GM23248 (cell line): Measurements from ENCODE around the gene SNAP25. TPM values are rescaled to one million over a fixed set of nuclear protein-coding genes. Genes with fewer than 3 reads are reported as not detected.
A peak's percentile ranks its signal among the peaks of the same experiment; 100 is the strongest.

Experiments
- DNase-seq: peaks from one replicate; pipeline ENCODE4 v3.0.0-alpha.2; 2015
- H2AFZ ChIP-seq: fragments of 200-600 bp; sonication (generic); 2 replicates; pipeline ENCODE4 v1.6.1; 2016; ENCODE audit warnings: antibody characterized with exemption
- H3F3A ChIP-seq: fragments of 200-600 bp; sonication (generic); 2 replicates; pipeline ENCODE4 v1.6.1; 2016; ENCODE audit warnings: mild to moderate bottlenecking, antibody characterized with exemption, mixed run types; ENCODE audit not compliant: insufficient read depth
- H3K27ac ChIP-seq: fragments of 200-600 bp; sonication (generic); 2 replicates; pipeline ENCODE4 v1.5.1; 2016; ENCODE audit warnings: mild to moderate bottlenecking
- H3K27me3 ChIP-seq: fragments of 200-600 bp; sonication (generic); replicated peaks from 2 replicates; pipeline ENCODE4 v1.6.1; 2016; ENCODE audit warnings: mild to moderate bottlenecking; ENCODE audit not compliant: insufficient read depth
- H3K36me3 ChIP-seq: fragments of 200-600 bp; sonication (generic); 2 replicates; pipeline ENCODE4 v1.6.1; 2016; ENCODE audit warnings: low read depth, mild to moderate bottlenecking
- H3K4me1 ChIP-seq: fragments of 200-600 bp; sonication (generic); 2 replicates; pipeline ENCODE4 v1.6.1; 2016; ENCODE audit warnings: mild to moderate bottlenecking; ENCODE audit not compliant: insufficient read depth
- H3K4me2 ChIP-seq: fragments of 200-600 bp; sonication (generic); one replicate; pipeline ENCODE4 v1.6.1; 2016; ENCODE audit warnings: mild to moderate bottlenecking; ENCODE audit not compliant: unreplicated experiment
- H3K4me3 ChIP-seq: fragments of 200-600 bp; sonication (generic); 2 replicates; pipeline ENCODE4 v1.5.1; 2016; ENCODE audit warnings: mild to moderate bottlenecking
- H3K79me2 ChIP-seq: fragments of 200-600 bp; sonication (generic); 2 replicates; pipeline ENCODE4 v1.6.1; 2016; ENCODE audit warnings: mild to moderate bottlenecking; ENCODE audit not compliant: insufficient read depth
- H3K9ac ChIP-seq: fragments of 200-600 bp; sonication (generic); 2 replicates; pipeline ENCODE4 v1.6.1; 2016; ENCODE audit warnings: mild to moderate bottlenecking
- H3K9me2 ChIP-seq: fragments of 200-600 bp; sonication (generic); 2 replicates; pipeline ENCODE4 v1.6.1; 2016; ENCODE audit warnings: mixed run types, mild to moderate bottlenecking, moderate library complexity; ENCODE audit not compliant: insufficient read depth
- H3K9me3 ChIP-seq: fragments of 200-600 bp; sonication (generic); one replicate; pipeline ENCODE4 v1.6.1; 2017; ENCODE audit warnings: low read depth
- H4K20me1 ChIP-seq: fragments of 200-600 bp; sonication (generic); 2 replicates; pipeline ENCODE4 v1.6.0; 2016; ENCODE audit not compliant: insufficient read depth
- EZH2 ChIP-seq: fragments of 200-600 bp; sonication (generic); IDR thresholded peaks from 2 replicates; pipeline ENCODE4 v1.6.1; 2018; ENCODE audit warnings: antibody characterized with exemption, mild to moderate bottlenecking; ENCODE audit not compliant: insufficient read depth, poor library complexity, severe bottlenecking
- EZH2phosphoT487 ChIP-seq: fragments of 200-600 bp; sonication (generic); IDR thresholded peaks from 2 replicates; pipeline ENCODE4 v1.6.1; 2018; ENCODE audit warnings: antibody characterized with exemption, moderate library complexity, mild to moderate bottlenecking, low read depth; ENCODE audit not compliant: insufficient read depth
- WGBS, 2 experiments: methylation state at CpG; one replicate each; pipeline ENCODE4 v1.1.6; 2015 to 2017; ENCODE audit warnings: low lambda C conversion rate in 2 of 2, low coverage in 1 of 2; ENCODE audit errors: missing lambda C conversion rate in 2 of 2; 5-methylcytosine and 5-hydroxymethylcytosine counted together
- in situ Hi-C: fragments of 300-500 bp; cut with MboI; formaldehyde crosslinking; loops from 2 replicates; pipeline ENCODE4 v1.15.0; 2020
- polyA plus RNA-seq: library from polyadenylated mRNA; unstranded; fragments of >200 nt; fragmentation: Nextera tagmentation; extraction: Ambion mirVana; gene quantifications from 2 replicates; pipeline ENCODE4 v1.2.1, GENCODE V29; 2016
- total RNA-seq: library from RNA; depleted of rRNA; stranded (reverse); fragments of >200 nt; shearing (Covaris generic); gene quantifications from 2 replicates; pipeline ENCODE4 v1.2.3, GENCODE V29; 2014

The SNAP25 gene
- total and polyA plus RNA-seq, 2 experiments from 2014 or later = 0.09 TPM; not detected in 1

- no peak overlapping the region for H3K27ac ChIP-seq
- H3K27me3 ChIP-seq = peaks cover 26% of the 10 kb centered on the region
- no peaks in the 10 kb centered on the region for H3K9me2 ChIP-seq
- H3K4me3 ChIP-seq = no peak overlapping the region
- H3K36me3 ChIP-seq = no peaks in the 10 kb centered on the region
- DNase-seq = peak; percentile 6
- WGBS, 2 experiments = 49 to 52% methylated on average over 5 of the region's 5 CpGs
- no peaks in the 10 kb centered on the region for H3K79me2 ChIP-seq
- no peaks in the 10 kb centered on the region for H3K9me3 ChIP-seq
- H4K20me1 ChIP-seq = no peaks in the 10 kb centered on the region
- in situ Hi-C loops = no loop called here
- H3K4me2 ChIP-seq = no peak overlapping the region
- peaks cover 16% of the 10 kb centered on the region for H3F3A ChIP-seq
- TF ChIP-seq EZH2phosphoT487 (no peak), EZH2 (no peak)
- peaks cover 26% of the 10 kb centered on the region for H3K4me1 ChIP-seq
- H3K9ac ChIP-seq = no peak overlapping the region
- no peak overlapping the region for H2AFZ ChIP-seq
These were observed 61.6 kb downstream of the SNAP25 start for GRCh38 chr20:10280018-10280908.

- no peak overlapping the region for H3K9ac ChIP-seq
- peaks cover 16% of the 10 kb centered on the region for H3F3A ChIP-seq
- H3K4me2 ChIP-seq = no peak overlapping the region
- peaks cover 26% of the 10 kb centered on the region for H3K4me1 ChIP-seq
- H3K9me2 ChIP-seq = no peaks in the 10 kb centered on the region
- TF ChIP-seq EZH2 (no peak), EZH2phosphoT487 (no peak)
- in situ Hi-C loops = no loop called here
- no peak overlapping the region for H2AFZ ChIP-seq
- H3K79me2 ChIP-seq = no peaks in the 10 kb centered on the region
- H4K20me1 ChIP-seq = no peaks in the 10 kb centered on the region
- no peak overlapping the region for H3K4me3 ChIP-seq
- peaks cover 26% of the 10 kb centered on the region for H3K27me3 ChIP-seq
- WGBS, 2 experiments = 55 to 62% methylated on average over 2 of the region's 2 CpGs
- H3K36me3 ChIP-seq = no peaks in the 10 kb centered on the region
- H3K9me3 ChIP-seq = no peaks in the 10 kb centered on the region
- H3K27ac ChIP-seq = no peak overlapping the region
- no peak for DNase-seq
These were observed 63.3 kb downstream of the SNAP25 start for GRCh38 chr20:10281911-10282310.

- H4K20me1 ChIP-seq = no peaks in the 10 kb centered on the region
- H2AFZ ChIP-seq = no peak overlapping the region
- H3F3A ChIP-seq = peaks cover 16% of the 10 kb centered on the region
- no peaks in the 10 kb centered on the region for H3K36me3 ChIP-seq
- peaks cover 26% of the 10 kb centered on the region for H3K4me1 ChIP-seq
- 5 to 9% methylated on average over 4 of the region's 4 CpGs for WGBS, 2 experiments
- H3K9me2 ChIP-seq = no peaks in the 10 kb centered on the region
- in situ Hi-C loops = no loop called here
- H3K4me2 ChIP-seq = peak overlapping the region; percentile 8
- peaks cover 23% of the 10 kb centered on the region for H3K27me3 ChIP-seq
- no peaks in the 10 kb centered on the region for H3K9me3 ChIP-seq
- DNase-seq = peak; percentile 50
- H3K4me3 ChIP-seq = no peak overlapping the region
- H3K27ac ChIP-seq = no peak overlapping the region
- no peak overlapping the region for H3K9ac ChIP-seq
- TF ChIP-seq EZH2phosphoT487 = no peak
- TF ChIP-seq EZH2 = no peak
- no peaks in the 10 kb centered on the region for H3K79me2 ChIP-seq
These were observed 64.4 kb downstream of the SNAP25 start for GRCh38 chr20:10282979-10283456.

DNA sequence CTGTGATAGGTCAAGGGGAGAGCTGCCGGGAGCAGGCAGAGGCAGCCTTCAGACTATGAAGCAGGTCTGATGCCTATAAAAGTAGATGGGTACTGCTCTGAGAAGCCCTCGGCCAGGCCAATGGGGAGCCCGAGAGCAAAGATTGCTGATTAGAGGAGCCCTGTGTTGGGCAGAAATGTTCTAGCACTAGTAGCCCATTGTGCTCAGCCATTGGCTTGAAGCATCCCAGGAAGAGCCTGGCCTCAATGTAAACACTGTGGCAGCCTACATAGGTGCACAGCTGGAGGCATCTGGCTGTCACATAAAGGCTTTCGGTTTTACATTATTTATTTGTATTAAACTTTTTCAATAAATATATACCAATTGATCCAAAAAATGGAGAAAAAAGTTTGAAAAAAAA, 67.7 kb downstream of the SNAP25 start:
- no peak overlapping the region for H3K9ac ChIP-seq
- no peaks in the 10 kb centered on the region for H3K9me2 ChIP-seq
- no peaks in the 10 kb centered on the region for H4K20me1 ChIP-seq
- no peak for DNase-seq
- H3K27me3 ChIP-seq = peaks cover 3% of the 10 kb centered on the region; the same call in 1 of the 2 replicates
- no peak overlapping the region for H3K4me2 ChIP-seq
- H3K9me3 ChIP-seq = no peaks in the 10 kb centered on the region
- in situ Hi-C loops = no loop called here
- WGBS, 2 experiments = 57% methylated on average over 4 of the region's 4 CpGs
- TF ChIP-seq EZH2 = no peak
- TF ChIP-seq EZH2phosphoT487 = no peak
- H3F3A ChIP-seq = peaks cover 16% of the 10 kb centered on the region
- no peaks in the 10 kb centered on the region for H3K36me3 ChIP-seq
- H2AFZ ChIP-seq = no peak overlapping the region
- no peak overlapping the region for H3K27ac ChIP-seq
- H3K4me3 ChIP-seq = no peak overlapping the region
- no peaks in the 10 kb centered on the region for H3K79me2 ChIP-seq
- peaks cover 17% of the 10 kb centered on the region for H3K4me1 ChIP-seq
